OCI-LY3 (cell line): ENCODE data around the gene HOXA9.

ENCODE experiments used
- H2AFZ ChIP-seq: fragments of 200-600, 300-600 bp; shearing (Covaris generic); 2 replicates; pipeline ENCODE4 v1.6.0; 2014; ENCODE audit warnings: antibody characterized with exemption, low read depth, low read length
- H3K27ac ChIP-seq: fragments of 200-600, 300-600 bp; sonication (generic); 2 replicates; pipeline ENCODE4 v1.5.1; 2014; ENCODE audit warnings: mild to moderate bottlenecking, low read length, moderate library complexity, mixed read lengths
- H3K27me3 ChIP-seq: fragments of 200-600, 300-600 bp; sonication (generic); 2 replicates; pipeline ENCODE4 v1.6.1; 2014; ENCODE audit warnings: low read depth, low read length, mixed read lengths
- H3K36me3 ChIP-seq: fragments of 200-600, 300-600 bp; sonication (generic); replicated peaks from 2 replicates; pipeline ENCODE3; 2014; ENCODE audit warnings: low read depth, low read length, mixed read lengths
- H3K4me1 ChIP-seq: fragments of 300-600, 200-600 bp; sonication (generic); 2 replicates; pipeline ENCODE4 v1.6.1; 2014; ENCODE audit warnings: low read length, mixed read lengths
- H3K4me2 ChIP-seq: fragments of 200-600, 300-600 bp; sonication (generic); 2 replicates; pipeline ENCODE4 v1.6.1; 2014; ENCODE audit warnings: low read length, mixed read lengths
- H3K4me3 ChIP-seq: fragments of 300-600, 200-600 bp; sonication (generic); 2 replicates; pipeline ENCODE4 v1.5.1; 2014; ENCODE audit warnings: antibody characterized with exemption, mild to moderate bottlenecking, low read length, moderate library complexity
- H3K79me2 ChIP-seq: fragments of 300-600, 200-600 bp; shearing (Covaris generic); 2 replicates; pipeline ENCODE4 v1.6.1; 2014; ENCODE audit warnings: mild to moderate bottlenecking, low read length, mixed read lengths
- H3K9ac ChIP-seq: fragments of 300-600, 200-600 bp; shearing (Covaris generic); 2 replicates; pipeline ENCODE4 v1.6.0; 2014; ENCODE audit warnings: mild to moderate bottlenecking, low read length, moderate library complexity
- H3K9me3 ChIP-seq: fragments of 200-600, 300-600 bp; shearing (Covaris generic); 2 replicates; pipeline ENCODE4 v1.6.1; 2014; ENCODE audit warnings: low read length, mixed read lengths; ENCODE audit not compliant: insufficient read depth
- H4K20me1 ChIP-seq: fragments of 200-600, 300-600 bp; sonication (generic); 2 replicates; pipeline ENCODE4 v1.6.1; 2016; ENCODE audit warnings: low read length, mixed read lengths; ENCODE audit not compliant: insufficient read depth
- EZH2phosphoT487 ChIP-seq: fragments of 200-600 bp; shearing (Covaris generic); IDR thresholded peaks from 2 replicates; pipeline ENCODE4 v1.6.1; 2018; ENCODE audit warnings: antibody characterized with exemption, mixed run types, low read depth
- TF ChIP-seq, protein P1 (sequence below): fragments of 200-600, 300-600 bp; sonication (generic); IDR thresholded peaks from 2 replicates; pipeline ENCODE4 v1.5.1; 2014; ENCODE audit warnings: antibody characterized with exemption, low read length, low read depth

The HOXA9 gene

DNA sequence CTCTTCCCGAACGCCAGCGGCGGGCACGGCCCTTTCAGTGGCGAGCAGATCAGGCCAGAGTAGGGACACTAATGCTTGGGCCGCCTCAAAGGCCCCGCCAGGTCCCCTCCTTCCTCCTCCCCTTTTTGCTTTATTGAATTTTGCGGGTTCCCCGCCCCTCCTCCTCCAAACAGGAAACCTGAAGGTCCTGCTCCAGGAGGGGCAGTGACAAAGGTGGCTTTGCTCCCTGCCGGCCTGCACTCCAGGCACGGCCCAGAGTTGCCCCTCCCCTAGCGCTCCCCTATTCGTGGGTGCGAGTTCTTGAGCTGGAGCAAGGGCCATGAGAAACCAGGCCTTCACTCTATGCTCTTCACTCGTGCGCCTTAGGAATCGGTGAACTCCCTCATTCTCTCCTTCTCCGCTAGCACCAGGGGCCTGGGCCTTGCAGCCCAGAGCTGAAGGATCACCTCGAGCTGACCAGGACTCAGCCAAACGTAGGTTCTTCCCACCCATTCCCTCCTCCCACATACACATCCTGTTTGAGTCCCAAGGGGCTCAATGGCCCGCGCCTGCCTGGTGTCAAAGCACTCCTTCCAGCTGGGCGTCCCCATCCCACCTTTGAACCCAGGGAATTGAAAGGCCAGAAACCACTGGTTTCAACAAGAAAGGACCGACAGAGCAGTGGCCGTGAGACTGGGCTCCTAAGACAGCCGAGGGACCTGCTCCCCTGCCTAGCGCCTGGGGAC, 17.1 kb downstream of the HOXA9 start:
- TF ChIP-seq EZH2phosphoT487, result no peak
- TF ChIP-seq, protein P1, sequence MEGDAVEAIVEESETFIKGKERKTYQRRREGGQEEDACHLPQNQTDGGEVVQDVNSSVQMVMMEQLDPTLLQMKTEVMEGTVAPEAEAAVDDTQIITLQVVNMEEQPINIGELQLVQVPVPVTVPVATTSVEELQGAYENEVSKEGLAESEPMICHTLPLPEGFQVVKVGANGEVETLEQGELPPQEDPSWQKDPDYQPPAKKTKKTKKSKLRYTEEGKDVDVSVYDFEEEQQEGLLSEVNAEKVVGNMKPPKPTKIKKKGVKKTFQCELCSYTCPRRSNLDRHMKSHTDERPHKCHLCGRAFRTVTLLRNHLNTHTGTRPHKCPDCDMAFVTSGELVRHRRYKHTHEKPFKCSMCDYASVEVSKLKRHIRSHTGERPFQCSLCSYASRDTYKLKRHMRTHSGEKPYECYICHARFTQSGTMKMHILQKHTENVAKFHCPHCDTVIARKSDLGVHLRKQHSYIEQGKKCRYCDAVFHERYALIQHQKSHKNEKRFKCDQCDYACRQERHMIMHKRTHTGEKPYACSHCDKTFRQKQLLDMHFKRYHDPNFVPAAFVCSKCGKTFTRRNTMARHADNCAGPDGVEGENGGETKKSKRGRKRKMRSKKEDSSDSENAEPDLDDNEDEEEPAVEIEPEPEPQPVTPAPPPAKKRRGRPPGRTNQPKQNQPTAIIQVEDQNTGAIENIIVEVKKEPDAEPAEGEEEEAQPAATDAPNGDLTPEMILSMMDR, result no peak
- no peaks in the 10 kb centered on the region for H3K9me3 ChIP-seq
- no peak overlapping the region for H2AFZ ChIP-seq
- peaks cover 10% of the 10 kb centered on the region; the same call in 1 of the 2 replicates for H3K4me1 ChIP-seq
- H3K4me2 ChIP-seq, result no peak overlapping the region
- no peak overlapping the region for H3K27ac ChIP-seq
- H3K27me3 ChIP-seq, result no peaks in the 10 kb centered on the region
- no peak overlapping the region for H3K4me3 ChIP-seq
- no peaks in the 10 kb centered on the region for H3K36me3 ChIP-seq
- no peaks in the 10 kb centered on the region for H4K20me1 ChIP-seq
- H3K79me2 ChIP-seq, result peaks cover 12% of the 10 kb centered on the region
- H3K9ac ChIP-seq, result no peak overlapping the region

DNA sequence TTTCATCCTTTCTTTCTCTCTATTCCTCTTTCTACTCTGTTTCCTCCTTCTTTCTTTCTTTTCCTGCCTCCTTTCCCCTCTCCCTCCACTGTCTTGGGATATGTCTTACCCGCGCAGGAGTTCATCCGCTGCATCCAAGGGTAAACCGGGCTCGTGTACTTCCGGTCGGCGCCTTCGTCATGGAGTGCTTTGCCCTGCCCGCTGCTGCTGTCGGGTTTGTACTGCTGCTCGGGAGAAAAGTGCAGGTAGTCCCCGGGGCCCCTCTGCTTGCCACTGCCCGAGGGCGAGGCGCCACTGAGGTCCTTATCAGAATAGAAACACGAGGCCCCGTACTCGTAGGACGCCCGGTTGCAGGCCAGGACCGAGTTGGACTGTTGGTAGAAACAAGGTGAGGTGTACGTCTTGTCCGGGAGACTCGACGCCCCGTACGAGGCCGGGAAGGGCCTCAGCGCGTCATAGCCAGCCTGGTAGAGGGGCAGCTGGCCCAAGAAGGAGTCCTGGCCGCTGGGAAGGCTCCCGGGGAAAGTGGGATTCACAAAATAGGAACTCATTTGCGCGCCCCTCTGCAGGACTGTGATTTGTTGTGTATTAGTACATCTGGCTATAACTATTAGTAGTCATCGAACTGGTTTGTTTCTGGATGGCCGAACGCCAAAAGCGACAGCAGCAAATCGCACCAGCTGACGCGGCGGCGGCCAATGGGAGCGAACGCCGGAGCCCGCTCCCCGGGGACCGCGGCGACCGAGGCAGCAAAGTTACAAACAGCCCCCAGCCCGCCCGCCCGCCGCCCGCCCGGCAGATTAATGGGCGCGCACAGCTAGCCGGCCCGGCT, 17.9 kb downstream of the HOXA9 start, which contains the start of gene HOXA6:
Gene HOXA6 (minus strand): TSS at position 576 of the 832 bp plus-strand sequence. CDS start 25 bp downstream, at position 551.
- H3K4me3 ChIP-seq, result no peak within 1 kb of the TSS
- H4K20me1 ChIP-seq, result no peaks in the 10 kb centered on the region
- TF ChIP-seq, protein P1, result no peak
- no peak for TF ChIP-seq EZH2phosphoT487
- H3K4me1 ChIP-seq, result peaks cover 10% of the 10 kb centered on the region; the same call in 1 of the 2 replicates
- H3K4me2 ChIP-seq, result no peak within 1 kb of the TSS
- H3K9me3 ChIP-seq, result no peaks in the 10 kb centered on the region
- H3K27me3 ChIP-seq, result no peaks in the 10 kb centered on the region
- H3K79me2 ChIP-seq, result peaks cover 12% of the 10 kb centered on the region
- no peak within 1 kb of the TSS for H2AFZ ChIP-seq
- no peaks in the 10 kb centered on the region for H3K36me3 ChIP-seq
- H3K9ac ChIP-seq, result no peak within 1 kb of the TSS
- no peak within 1 kb of the TSS for H3K27ac ChIP-seq

DNA sequence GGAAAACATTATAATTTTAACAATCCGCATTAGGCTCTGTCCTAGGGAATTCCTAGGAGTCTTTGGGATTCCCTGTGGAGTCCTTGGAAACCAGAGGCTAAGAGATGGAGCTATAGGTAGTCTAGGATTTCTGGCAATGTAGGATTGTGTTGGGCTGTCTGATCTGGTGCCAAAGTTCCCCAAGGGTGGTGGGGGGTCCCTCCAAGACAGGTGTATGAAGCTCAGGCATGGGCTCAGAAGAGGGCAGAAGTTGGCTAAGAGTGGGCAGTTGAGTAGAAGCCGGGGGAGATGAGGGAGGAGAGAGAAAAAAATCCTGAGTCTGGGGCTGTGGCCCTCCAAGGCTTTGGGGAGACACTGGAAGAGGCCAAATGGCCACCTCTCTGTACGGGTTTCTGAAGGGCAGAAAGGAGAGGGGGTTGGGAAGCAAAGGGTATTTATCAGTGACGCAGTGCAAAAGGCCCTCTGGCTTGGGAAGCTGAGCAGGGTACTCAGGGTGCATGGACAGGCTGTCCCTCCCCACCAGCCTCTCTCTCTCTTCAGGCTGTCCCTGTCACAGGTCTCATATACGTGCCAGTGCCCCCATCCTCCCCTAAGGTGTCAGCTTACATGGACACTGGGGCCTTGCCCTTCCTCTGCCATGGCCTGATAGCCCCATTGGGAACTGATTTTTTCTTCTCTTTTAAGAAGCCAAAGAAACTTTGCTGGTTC, 18.7 kb downstream of the HOXA9 start:
- Histone ChIP-seq H2AFZ (no peak overlapping the region), H3K4me2 (no peak overlapping the region), H3K36me3 (no peaks in the 10 kb centered on the region), H4K20me1 (no peaks in the 10 kb centered on the region), H3K27me3 (no peaks in the 10 kb centered on the region; the same call in 1 of the 2 replicates), H3K27ac (no peak overlapping the region), H3K9ac (no peak overlapping the region), H3K79me2 (peaks cover 12% of the 10 kb centered on the region), H3K4me3 (no peak overlapping the region), H3K9me3 (no peaks in the 10 kb centered on the region), H3K4me1 (peaks cover 12% of the 10 kb centered on the region; the same call in 1 of the 2 replicates)
- no peak for TF ChIP-seq EZH2phosphoT487
- TF ChIP-seq, protein P1, result no peak
